OCI-LY7 (cell line): ENCODE measurements around the gene NHLH2. TPM values are rescaled to one million over a fixed set of nuclear protein-coding genes. Genes with fewer than 3 reads are reported as not detected.

Experiments
- BruUV-seq: library from RNA; stranded (reverse); fragments of 400-500 nt; replicated peaks from 2 replicates; lab custom pipeline; 2021; lab: Mats Ljungman, UMichigan
- CTCF ChIA-PET: fragments of 300-600 bp; sonication (Branson Sonifier 250); formaldehyde crosslinking; loops from one replicate; lab custom pipeline; 2022; ENCODE audit warnings: antibody characterized with exemption; ENCODE audit not compliant: unreplicated experiment; lab: Charles Lee
- POLR2A ChIA-PET: fragments of 300-600 bp; sonication (Branson Sonifier 250); formaldehyde crosslinking; loops from one replicate; lab custom pipeline; 2022; ENCODE audit warnings: antibody characterized with exemption; lab: Charles Lee
- DNase-seq: peaks from one replicate; pipeline ENCODE4 v3.0.0-alpha.2; 2015; ENCODE audit warnings: low spot score
- H2AFZ ChIP-seq: fragments of 200-600 bp; sonication (generic), shearing (Covaris generic); 2 replicates; pipeline ENCODE4 v1.6.1; 2014; ENCODE audit warnings: mild to moderate bottlenecking, antibody characterized with exemption, low read length, moderate library complexity
- H3K27ac ChIP-seq: fragments of 200-600 bp; sonication (generic); 2 replicates; pipeline ENCODE4 v1.5.1; 2014; ENCODE audit warnings: mixed run types, low read depth, mild to moderate bottlenecking, moderate library complexity, low read length, inconsistent platforms; ENCODE audit not compliant: poor library complexity, severe bottlenecking
- H3K36me3 ChIP-seq: fragments of 200-600 bp; sonication (generic); 2 replicates; pipeline ENCODE4 v1.6.1; 2014; ENCODE audit warnings: mild to moderate bottlenecking, antibody characterized with exemption, low read length, moderate library complexity, mixed read lengths; ENCODE audit not compliant: insufficient read depth
- H3K4me1 ChIP-seq: fragments of 200-600 bp; sonication (generic); 2 replicates; pipeline ENCODE4 v1.5.1; 2014; ENCODE audit warnings: mild to moderate bottlenecking, low read length; ENCODE audit not compliant: insufficient read depth, poor library complexity, severe bottlenecking
- H3K4me2 ChIP-seq: fragments of 200-600 bp; sonication (generic); 2 replicates; pipeline ENCODE4 v1.6.1; 2014; ENCODE audit warnings: mild to moderate bottlenecking, low read length
- H3K4me3 ChIP-seq: fragments of 200-600 bp; sonication (generic); 2 replicates; pipeline ENCODE4 v1.5.1; 2014; ENCODE audit warnings: mild to moderate bottlenecking, low read depth, low read length; ENCODE audit not compliant: poor library complexity, severe bottlenecking
- H3K79me2 ChIP-seq: fragments of 200-600 bp; sonication (generic); 2 replicates; pipeline ENCODE4 v1.6.1; 2016; ENCODE audit warnings: low read depth, mild to moderate bottlenecking, low read length, moderate library complexity, mixed read lengths; ENCODE audit not compliant: insufficient read depth
- H3K9me2 ChIP-seq: fragments of 200-600 bp; sonication (generic); 2 replicates; pipeline ENCODE4 v1.6.1; 2016; ENCODE audit warnings: mild to moderate bottlenecking, low read length, mixed read lengths; ENCODE audit not compliant: insufficient read depth
- H3K9me3 ChIP-seq: fragments of 200-600 bp; sonication (generic); 2 replicates; pipeline ENCODE4 v1.6.1; 2014; ENCODE audit warnings: mild to moderate bottlenecking, mixed run types, low read length, mixed read lengths
- H4K20me1 ChIP-seq: fragments of 200-600 bp; sonication (generic); 2 replicates; pipeline ENCODE4 v1.6.1; 2014; ENCODE audit warnings: mild to moderate bottlenecking, antibody characterized with exemption, low read length, moderate library complexity, mixed read lengths; ENCODE audit not compliant: insufficient read depth
- EZH2phosphoT487 ChIP-seq: fragments of 200-600 bp; sonication (generic); IDR thresholded peaks from 2 replicates; pipeline ENCODE4 v1.6.1; 2018; ENCODE audit warnings: low read depth, borderline replicate concordance, mild to moderate bottlenecking, mixed run types, antibody characterized with exemption, low read length, moderate library complexity, mixed read lengths
- intact Hi-C: fragments of 100-400 bp; cut with micrococcal nuclease; formaldehyde crosslinking; loops from one replicate; pipeline ENCODE4 v1.10.0; 2022; ENCODE audit not compliant: unreplicated experiment
- total RNA-seq, 2 experiments: library from RNA; depleted of rRNA in 1 of 2; stranded (reverse); fragments of >200 nt in 1 of 2; shearing (Covaris generic) in 1 of 2; gene quantifications; 2 replicates each; pipeline ENCODE4 v1.2.3, GENCODE V29; 2014 to 2022
- TF ChIP-seq, protein P1 (sequence below): fragments of 200-600 bp; sonication (generic); conservative IDR thresholded peaks from 2 replicates; pipeline ENCODE4 v1.5.1; 2014; ENCODE audit warnings: mild to moderate bottlenecking, antibody characterized with exemption, low read length, moderate library complexity, mixed read lengths

NHLH2 gene
- total RNA-seq, 2 experiments from 2014 or later: not detected

DNA sequence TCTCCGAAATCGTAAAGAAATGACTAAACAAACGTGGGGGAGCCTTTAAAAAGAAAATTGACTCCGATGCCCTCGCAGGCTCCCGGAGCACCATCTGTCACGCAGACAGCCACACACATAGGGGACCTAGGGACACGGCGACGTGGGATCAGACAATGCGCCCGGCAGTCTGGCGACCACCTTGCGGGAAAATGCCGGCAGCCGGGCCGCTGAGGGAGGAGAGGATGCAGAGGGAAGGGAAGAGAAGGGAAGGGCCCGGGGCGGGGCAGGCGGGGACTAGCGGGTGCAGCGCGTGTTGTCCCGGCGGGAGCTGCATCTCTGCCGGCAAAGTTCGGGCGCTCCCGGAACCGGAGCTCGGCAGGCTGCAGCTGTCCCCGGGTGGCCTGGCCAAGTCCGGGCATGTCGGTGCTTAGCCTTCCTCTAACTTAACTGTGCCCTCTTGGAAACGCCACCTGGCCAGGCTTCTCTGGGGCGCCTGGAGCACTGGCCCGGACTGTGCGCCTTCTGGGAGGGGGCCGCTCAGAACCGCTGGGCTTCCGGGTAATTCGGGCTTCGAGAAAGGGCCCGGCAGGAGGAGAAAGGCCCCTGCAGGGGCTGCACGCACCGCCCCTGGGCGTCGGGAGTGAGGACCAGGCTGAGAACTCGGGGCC lies 1.8 kb downstream of the NHLH2 start:
- Histone ChIP-seq H3K36me3 (no peaks in the 10 kb centered on the region), H2AFZ (no peak overlapping the region), H3K9me2 (no peaks in the 10 kb centered on the region), H4K20me1 (no peaks in the 10 kb centered on the region), H3K27ac (no peak overlapping the region), H3K79me2 (no peaks in the 10 kb centered on the region), H3K4me1 (no peaks in the 10 kb centered on the region), H3K4me2 (no peak overlapping the region), H3K9me3 (no peaks in the 10 kb centered on the region), H3K4me3 (no peak overlapping the region)
- no peak for DNase-seq
- intact Hi-C loops: no loop called here
- no peak for TF ChIP-seq EZH2phosphoT487
- TF ChIP-seq, protein P1, sequence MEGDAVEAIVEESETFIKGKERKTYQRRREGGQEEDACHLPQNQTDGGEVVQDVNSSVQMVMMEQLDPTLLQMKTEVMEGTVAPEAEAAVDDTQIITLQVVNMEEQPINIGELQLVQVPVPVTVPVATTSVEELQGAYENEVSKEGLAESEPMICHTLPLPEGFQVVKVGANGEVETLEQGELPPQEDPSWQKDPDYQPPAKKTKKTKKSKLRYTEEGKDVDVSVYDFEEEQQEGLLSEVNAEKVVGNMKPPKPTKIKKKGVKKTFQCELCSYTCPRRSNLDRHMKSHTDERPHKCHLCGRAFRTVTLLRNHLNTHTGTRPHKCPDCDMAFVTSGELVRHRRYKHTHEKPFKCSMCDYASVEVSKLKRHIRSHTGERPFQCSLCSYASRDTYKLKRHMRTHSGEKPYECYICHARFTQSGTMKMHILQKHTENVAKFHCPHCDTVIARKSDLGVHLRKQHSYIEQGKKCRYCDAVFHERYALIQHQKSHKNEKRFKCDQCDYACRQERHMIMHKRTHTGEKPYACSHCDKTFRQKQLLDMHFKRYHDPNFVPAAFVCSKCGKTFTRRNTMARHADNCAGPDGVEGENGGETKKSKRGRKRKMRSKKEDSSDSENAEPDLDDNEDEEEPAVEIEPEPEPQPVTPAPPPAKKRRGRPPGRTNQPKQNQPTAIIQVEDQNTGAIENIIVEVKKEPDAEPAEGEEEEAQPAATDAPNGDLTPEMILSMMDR: no peak
- BruUV-seq: no TSS peak
- POLR2A ChIA-PET: no interaction called here
- CTCF ChIA-PET: no interaction called here

DNA sequence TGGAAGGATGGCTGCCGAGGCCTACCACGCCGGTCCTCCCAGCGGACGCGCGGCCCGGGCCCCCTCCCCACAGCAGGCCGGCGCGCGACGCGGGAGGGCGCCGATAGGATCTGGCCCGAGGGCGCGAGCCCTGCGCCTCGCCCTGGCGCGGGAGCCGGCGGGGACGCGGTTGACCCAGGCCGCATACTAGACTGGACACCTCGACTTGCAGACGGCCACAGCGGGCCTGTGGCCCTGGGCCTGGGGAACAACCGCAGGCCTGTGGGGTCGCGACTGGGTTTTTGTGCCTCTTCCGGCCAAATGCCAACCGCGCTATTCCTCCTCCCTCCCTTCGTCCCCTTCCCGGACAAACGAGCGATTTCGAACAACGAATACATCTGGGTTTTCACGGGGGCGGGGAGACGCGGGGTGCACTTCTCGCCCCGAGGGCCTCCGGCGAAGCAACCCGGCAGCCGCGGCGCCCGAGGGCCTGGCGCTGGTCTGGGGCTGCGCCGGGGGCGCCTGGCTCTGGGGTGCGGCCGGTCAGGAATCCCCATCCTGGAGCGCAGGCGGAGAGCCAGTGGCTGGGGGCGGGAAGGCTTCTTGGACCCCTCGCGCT lies 2.4 kb downstream of the NHLH2 start:
- no TSS peak for BruUV-seq
- no peaks in the 10 kb centered on the region for H3K9me3 ChIP-seq
- CTCF ChIA-PET: no interaction called here

More for the DNA sequence above, 2.4 kb downstream of the NHLH2 start:
- POLR2A ChIA-PET: no interaction called here
- H3K4me2 ChIP-seq: no peak overlapping the region
- H3K79me2 ChIP-seq: no peaks in the 10 kb centered on the region
- no peaks in the 10 kb centered on the region for H3K9me2 ChIP-seq
- no peak for DNase-seq
- H3K36me3 ChIP-seq: no peaks in the 10 kb centered on the region
- no peak overlapping the region for H2AFZ ChIP-seq
- TF ChIP-seq, protein P1: no peak
- no peak for TF ChIP-seq EZH2phosphoT487
- no peak overlapping the region for H3K27ac ChIP-seq
- H3K4me1 ChIP-seq: no peaks in the 10 kb centered on the region
- intact Hi-C loops: no loop called here
- no peak overlapping the region for H3K4me3 ChIP-seq
- H4K20me1 ChIP-seq: no peaks in the 10 kb centered on the region
